H1 (cell line): ENCODE results near the gene B3GALT6. TPM values are rescaled to one million over a fixed set of nuclear protein-coding genes. Genes with fewer than 3 reads are reported as not detected.

ENCODE experiments used
- ATF3 ChIP-seq: IDR thresholded peaks from 2 replicates; pipeline ENCODE4 v1.6.1; 2011; ENCODE audit warnings: low read depth, mild to moderate bottlenecking, low read length; ENCODE audit not compliant: insufficient read depth
- BRCA1 ChIP-seq: IDR thresholded peaks from 2 replicates; pipeline ENCODE4 v1.6.1; 2012; ENCODE audit warnings: low read depth, low read length, improper control_type of control experiment
- CREB1 ChIP-seq: IDR thresholded peaks from 2 replicates; pipeline ENCODE4 v1.6.1; 2012; ENCODE audit warnings: inconsistent platforms
- EP300 ChIP-seq, 2 experiments: IDR thresholded peaks; 1 replicate in 1 of 2; 2 replicates in 1 of 2; pipeline ENCODE4 v1.6.1; 2011 to 2012; ENCODE audit warnings: low read depth in 2 of 2, low read length in 2 of 2, mild to moderate bottlenecking in 2 of 2, borderline replicate concordance in 1 of 2, inconsistent platforms in 1 of 2, moderate library complexity in 1 of 2
- FOSL1 ChIP-seq: IDR thresholded peaks from 2 replicates; pipeline ENCODE4 v1.6.1; 2011; ENCODE audit warnings: mild to moderate bottlenecking, low read depth, low read length, moderate library complexity; ENCODE audit not compliant: insufficient read depth
- GTF2F1 ChIP-seq: IDR thresholded peaks from 2 replicates; pipeline ENCODE4 v1.6.1; 2012; ENCODE audit warnings: low read depth, low read length, improper control_type of control experiment, borderline replicate concordance
- KDM5A ChIP-seq: fragments of 200-600 bp; IDR thresholded peaks from 2 replicates; pipeline ENCODE4 v1.7.1; 2012; ENCODE audit warnings: mild to moderate bottlenecking, low read length, inconsistent platforms, mixed read lengths
- MAX ChIP-seq: IDR thresholded peaks from 2 replicates; pipeline ENCODE4 v1.6.1; 2012; ENCODE audit warnings: inconsistent platforms
- NRF1 ChIP-seq: IDR thresholded peaks from 2 replicates; pipeline ENCODE4 v1.6.1; 2011; ENCODE audit warnings: mild to moderate bottlenecking, low read depth, low read length, improper control_type of control experiment
- POLR2AphosphoS5 ChIP-seq: IDR thresholded peaks from 2 replicates; pipeline ENCODE4 v1.6.1; 2011; ENCODE audit warnings: low read depth, low read length
- RBBP5 ChIP-seq: IDR thresholded peaks from 2 replicates; pipeline ENCODE4 v1.7.1; 2012; ENCODE audit warnings: low read depth, mild to moderate bottlenecking, inconsistent platforms, low read length, moderate library complexity, borderline replicate concordance
- SAP30 ChIP-seq: fragments of 300-600 bp; sonication (generic); IDR thresholded peaks from 2 replicates; pipeline ENCODE4 v1.7.1; 2012; ENCODE audit warnings: low read length, moderate library complexity, mild to moderate bottlenecking, inconsistent platforms; ENCODE audit not compliant: insufficient read depth, insufficient replicate concordance
- SIN3A ChIP-seq, 2 experiments: IDR thresholded peaks in 1 of 2; conservative IDR thresholded peaks in 1 of 2; 2 replicates each; pipeline ENCODE4 v1.6.1; 2011 to 2012; ENCODE audit warnings: low read length in 2 of 2, improper control_type of control experiment in 1 of 2, low read depth in 1 of 2, mild to moderate bottlenecking in 1 of 2
- SP1 ChIP-seq: IDR thresholded peaks from 2 replicates; pipeline ENCODE4 v1.6.1; 2011; ENCODE audit warnings: low read depth, low read length
- SP4 ChIP-seq: IDR thresholded peaks from 2 replicates; pipeline ENCODE4 v1.6.1; 2012; ENCODE audit warnings: low read length, inconsistent platforms
- TAF1 ChIP-seq: IDR thresholded peaks from 2 replicates; pipeline ENCODE4 v1.6.1; 2011; ENCODE audit warnings: mild to moderate bottlenecking, low read depth, low read length
- TAF7 ChIP-seq: optimal IDR thresholded peaks from 2 replicates; pipeline ENCODE3; 2011; ENCODE audit warnings: low read depth, mild to moderate bottlenecking, inconsistent platforms, low read length, moderate library complexity, borderline replicate concordance
- TCF12 ChIP-seq: IDR thresholded peaks from 2 replicates; pipeline ENCODE4 v1.6.1; 2011; ENCODE audit warnings: low read depth, mild to moderate bottlenecking, low read length
- polyA plus RNA-seq, 7 experiments: library from polyadenylated mRNA; depleted of rRNA in 3 of 7; stranded (reverse) in 5 of 7; unstranded in 2 of 7; fragments of >200 nt in 5 of 7; fragments of 200-250 nt in 2 of 7; gene quantifications; 1 replicate in 5 of 7; 2 replicates in 1 of 7; 4 replicates in 1 of 7; pipeline versions ENCODE4 v1.2.1 to v1.2.3, GENCODE V29; 2011 to 2013; ENCODE audit warnings: missing spikeins in 2 of 7, mixed read lengths in 2 of 7
- total RNA-seq: library from RNA; stranded (reverse); fragmentation: NEBNext Ultra II Directional; extraction: Animal tissue kit (Norgen Biotek cat#: 25700); gene quantifications from 2 replicates; pipeline ENCODE4 v1.2.1, GENCODE V29; 2021
- TF ChIP-seq, protein P1 (sequence below), 3 experiments: IDR thresholded peaks; 1 replicate in 2 of 3; 2 replicates in 1 of 3; pipeline versions ENCODE4 v1.5.1 to v1.6.1; 2011; ENCODE audit warnings: low read length in 3 of 3, mild to moderate bottlenecking in 3 of 3, inconsistent platforms in 2 of 3, low read depth in 1 of 3, moderate library complexity in 1 of 3; ENCODE audit not compliant: insufficient read depth in 1 of 3; ENCODE audit errors: control extremely low read depth in 1 of 3

The B3GALT6 gene
- total and polyA plus RNA-seq, 2 of the 8 experiments (the other 6 are each of a cell fraction or from before 2014, with no cell fraction given), result 18.4 to 20.4 TPM

DNA sequence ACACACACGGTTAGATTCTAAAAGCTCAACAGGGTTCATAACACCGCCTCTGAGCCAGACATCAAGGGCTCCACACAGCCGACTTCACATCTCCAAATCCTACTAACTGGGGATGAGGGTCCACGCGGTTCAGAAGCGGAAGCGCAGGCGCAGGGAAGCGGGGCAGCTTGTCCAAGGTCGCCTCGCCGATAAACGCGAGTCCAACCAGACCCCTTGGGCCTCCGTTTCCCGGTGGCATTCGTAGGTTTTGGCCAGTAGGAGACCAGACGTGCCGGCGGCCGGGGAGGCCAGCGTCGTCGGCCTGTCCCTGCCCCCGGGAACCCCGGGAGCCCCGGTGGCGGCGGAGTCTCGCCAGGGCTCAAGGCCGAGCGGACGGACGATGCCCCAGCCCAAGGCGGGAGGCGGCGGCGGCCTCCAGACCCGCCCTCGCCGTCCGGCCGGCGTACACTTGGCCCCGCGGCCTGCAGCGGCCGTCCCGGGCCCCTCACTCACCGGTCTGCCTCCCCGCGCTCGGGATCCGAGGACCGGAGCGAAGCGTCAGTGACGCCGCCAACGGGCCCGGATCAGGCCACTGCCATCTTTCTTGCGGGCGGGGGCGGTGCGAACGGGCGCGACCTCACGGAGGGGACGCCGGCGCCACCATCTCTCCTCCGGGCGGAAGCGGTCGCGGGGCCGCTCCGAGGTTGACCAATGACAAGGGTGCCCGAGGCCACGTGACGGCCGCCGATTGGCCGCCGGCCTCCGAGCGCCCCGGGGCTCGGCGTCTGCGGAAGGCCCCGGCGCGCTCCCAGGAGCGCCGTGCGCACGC is 433 bp upstream of the B3GALT6 start, which contains the start of gene SDF4 (continued):
- TF ChIP-seq SIN3A (conservative IDR thresholded peaks at IDR 0.05 in 1 of 2, IDR thresholded peaks at IDR 0.05 in 1 of 2; ENCODE audit: low read depth in 1 of 2, low read length in 2 of 2), result peak; percentile 30 to 71; a peak in 2 of 4 replicates
- no peak for TF ChIP-seq TCF12
- TF ChIP-seq KDM5A, result 0 out of 2 replicates have a peak, but pooled peaks have one; percentile 41
- no peak for TF ChIP-seq BRCA1
- TF ChIP-seq SP1, result peak; percentile 69; the same call in 1 of the 2 replicates
- peak; percentile 49; the same call in 1 of the 2 replicates for TF ChIP-seq RBBP5
- TF ChIP-seq CREB1, result peak; percentile 73
- TF ChIP-seq GTF2F1, result no peak
- TF ChIP-seq NRF1, result peak; percentile 87
- TF ChIP-seq POLR2AphosphoS5, result peak; percentile 49; the same call in 1 of the 2 replicates
- TF ChIP-seq FOSL1, result 0 out of 2 replicates have a peak, but pooled peaks have one; percentile 39
- no peak for TF ChIP-seq SAP30
- peak; percentile 65 for TF ChIP-seq MAX
- TF ChIP-seq ATF3, result peak; percentile 88
- peak; percentile 62 for TF ChIP-seq TAF7
- TF ChIP-seq TAF1, result peak; percentile 77
- TF ChIP-seq EP300 (IDR thresholded peaks at IDR 0.05; ENCODE audit: borderline replicate concordance in 1 of 2, low read depth in 2 of 2, low read length in 2 of 2), result no peak
- TF ChIP-seq, protein P1, sequence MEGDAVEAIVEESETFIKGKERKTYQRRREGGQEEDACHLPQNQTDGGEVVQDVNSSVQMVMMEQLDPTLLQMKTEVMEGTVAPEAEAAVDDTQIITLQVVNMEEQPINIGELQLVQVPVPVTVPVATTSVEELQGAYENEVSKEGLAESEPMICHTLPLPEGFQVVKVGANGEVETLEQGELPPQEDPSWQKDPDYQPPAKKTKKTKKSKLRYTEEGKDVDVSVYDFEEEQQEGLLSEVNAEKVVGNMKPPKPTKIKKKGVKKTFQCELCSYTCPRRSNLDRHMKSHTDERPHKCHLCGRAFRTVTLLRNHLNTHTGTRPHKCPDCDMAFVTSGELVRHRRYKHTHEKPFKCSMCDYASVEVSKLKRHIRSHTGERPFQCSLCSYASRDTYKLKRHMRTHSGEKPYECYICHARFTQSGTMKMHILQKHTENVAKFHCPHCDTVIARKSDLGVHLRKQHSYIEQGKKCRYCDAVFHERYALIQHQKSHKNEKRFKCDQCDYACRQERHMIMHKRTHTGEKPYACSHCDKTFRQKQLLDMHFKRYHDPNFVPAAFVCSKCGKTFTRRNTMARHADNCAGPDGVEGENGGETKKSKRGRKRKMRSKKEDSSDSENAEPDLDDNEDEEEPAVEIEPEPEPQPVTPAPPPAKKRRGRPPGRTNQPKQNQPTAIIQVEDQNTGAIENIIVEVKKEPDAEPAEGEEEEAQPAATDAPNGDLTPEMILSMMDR (IDR thresholded peaks at IDR 0.05; ENCODE audit: control extremely low read depth in 1 of 3, insufficient read depth in 1 of 3, low read depth in 1 of 3, low read length in 3 of 3), result peak in 1 of 3 experiments; percentile 10; a peak in 1 of 4 replicates
- TF ChIP-seq SP4, result 0 out of 2 replicates have a peak, but pooled peaks have one; percentile 73
